CD14-positive monocyte (primary cell): ENCODE measurements around the gene EDC3. TPM values are rescaled to one million over a fixed set of nuclear protein-coding genes. Genes with fewer than 3 reads are reported as not detected.

Experiments
- DNase-seq, 3 donors: peaks; one replicate each; pipeline ENCODE4 v3.0.0-alpha.2; 2011 to 2022
- H2AFZ ChIP-seq: 2 replicates; pipeline ENCODE4 v1.6.0; 2012; ENCODE audit warnings: mild to moderate bottlenecking, low read depth, low read length, inconsistent platforms; ENCODE audit not compliant: insufficient read depth, poor library complexity, severe bottlenecking
- H3K27ac ChIP-seq, 2 donors: 1 replicate in 1 of 2; 2 replicates in 1 of 2; pipeline ENCODE4 v1.5.1; 2012 to 2013; ENCODE audit warnings: low read length in 2 of 2, control low read depth in 1 of 2, inconsistent platforms in 1 of 2, low read depth in 1 of 2, mild to moderate bottlenecking in 1 of 2
- H3K27me3 ChIP-seq, 2 donors: one replicate each; pipeline versions ENCODE4 v1.6.0 to v1.6.1; 2011 to 2013; ENCODE audit warnings: low read length in 2 of 2; ENCODE audit not compliant: control insufficient read depth in 2 of 2, insufficient read depth in 2 of 2
- H3K36me3 ChIP-seq, 2 donors: replicated peaks in 1 of 2; 1 replicate in 1 of 2; 2 replicates in 1 of 2; pipeline versions ENCODE4 v1.5.1 to v1.6.1; 2012 to 2013; ENCODE audit warnings: low read length in 2 of 2, control low read depth in 1 of 2, inconsistent platforms in 1 of 2, mild to moderate bottlenecking in 1 of 2; ENCODE audit not compliant: insufficient read depth in 2 of 2, control insufficient read depth in 1 of 2
- H3K4me1 ChIP-seq, 2 donors: 1 replicate in 1 of 2; 2 replicates in 1 of 2; pipeline versions ENCODE4 v1.5.1 to v1.6.1; 2012 to 2013; ENCODE audit warnings: low read length in 2 of 2, control low read depth in 1 of 2, inconsistent platforms in 1 of 2, mild to moderate bottlenecking in 1 of 2, moderate library complexity in 1 of 2; ENCODE audit not compliant: insufficient read depth in 2 of 2, control insufficient read depth in 1 of 2
- H3K4me2 ChIP-seq: replicated peaks from 2 replicates; pipeline ENCODE3; 2012; ENCODE audit warnings: low read length, moderate library complexity, mild to moderate bottlenecking; ENCODE audit not compliant: poor library complexity, severe bottlenecking; ENCODE audit errors: extremely low read depth
- H3K4me3 ChIP-seq, 3 experiments: fragments of 200-600 bp in 1 of 3; sonication (generic) in 1 of 3; replicated peaks in 1 of 3; 1 replicate in 2 of 3; 2 replicates in 1 of 3; pipeline ENCODE4 v1.5.1; 2011 to 2013; ENCODE audit warnings: low read length in 3 of 3, mild to moderate bottlenecking in 3 of 3, control low read depth in 2 of 3, low read depth in 2 of 3, inconsistent platforms in 1 of 3, moderate library complexity in 1 of 3
- H3K79me2 ChIP-seq: 2 replicates; pipeline ENCODE4 v1.6.0; 2012; ENCODE audit warnings: mild to moderate bottlenecking, control low read depth, inconsistent platforms, low read length, moderate library complexity; ENCODE audit not compliant: insufficient read depth
- H3K9ac ChIP-seq: 2 replicates; pipeline ENCODE4 v1.6.0; 2017; ENCODE audit warnings: low read length, mild to moderate bottlenecking; ENCODE audit not compliant: insufficient read depth, poor library complexity, severe bottlenecking
- H3K9me3 ChIP-seq, 2 donors: replicated peaks in 1 of 2; 1 replicate in 1 of 2; 2 replicates in 1 of 2; pipeline versions ENCODE4 v1.5.1 to v1.6.1; 2012 to 2013; ENCODE audit warnings: low read length in 2 of 2, control low read depth in 1 of 2; ENCODE audit not compliant: control insufficient read depth in 1 of 2, insufficient read depth in 1 of 2
- H4K20me1 ChIP-seq: 2 replicates; pipeline ENCODE4 v1.6.0; 2012; ENCODE audit warnings: mild to moderate bottlenecking, low read length, control low read depth, moderate library complexity; ENCODE audit not compliant: insufficient read depth
- H3K27ac Mint-ChIP-seq, 7 donors: one replicate each; pipeline ENCODE4 v1.8.0; 2020; ENCODE audit warnings: mild to moderate bottlenecking in 7 of 7, mixed read lengths in 7 of 7, moderate library complexity in 6 of 7, inconsistent platforms in 2 of 7
- H3K27me3 Mint-ChIP-seq, 3 donors: one replicate each; pipeline ENCODE4 v1.8.0; 2021 to 2022; ENCODE audit warnings: low read depth in 3 of 3, mild to moderate bottlenecking in 3 of 3, mixed read lengths in 3 of 3, moderate library complexity in 3 of 3, inconsistent platforms in 1 of 3
- H3K36me3 Mint-ChIP-seq, 2 donors: one replicate each; pipeline ENCODE4 v1.8.0; 2020; ENCODE audit warnings: mixed read lengths in 2 of 2, inconsistent platforms in 1 of 2, mild to moderate bottlenecking in 1 of 2
- H3K4me1 Mint-ChIP-seq: one replicate; pipeline ENCODE4 v1.8.0; 2020; ENCODE audit warnings: mild to moderate bottlenecking, mixed read lengths
- H3K4me3 Mint-ChIP-seq, 2 donors: one replicate each; pipeline ENCODE4 v1.8.0; 2020; ENCODE audit warnings: mild to moderate bottlenecking in 2 of 2, mixed read lengths in 2 of 2, moderate library complexity in 1 of 2
- H3K9me3 Mint-ChIP-seq, 7 donors: one replicate each; pipeline ENCODE4 v1.8.0; 2020 to 2022; ENCODE audit warnings: mixed read lengths in 7 of 7, mild to moderate bottlenecking in 6 of 7, moderate library complexity in 6 of 7, inconsistent platforms in 2 of 7
- WGBS: methylation state at CpG from one replicate; pipeline ENCODE4 v1.1.5; 2013; ENCODE audit warnings: missing lambda C conversion rate; ENCODE audit not compliant: insufficient coverage; 5-methylcytosine and 5-hydroxymethylcytosine counted together
- intact Hi-C, 2 donors: fragments of 100-400 bp; cut with micrococcal nuclease; formaldehyde crosslinking; loops; one replicate each; pipeline versions ENCODE4 v1.15.0 to v1.15.1; 2023
- polyA plus RNA-seq, 3 donors: library from polyadenylated mRNA; depleted of rRNA in 1 of 3; unstranded in 2 of 3; stranded (reverse) in 1 of 3; fragments of 300-500 nt in 2 of 3; fragments of >200 nt in 1 of 3; fragmentation: Illumina TruSeq in 2 of 3; gene quantifications; 1 replicate in 2 of 3; 2 replicates in 1 of 3; pipeline ENCODE4 v1.2.3, GENCODE V29; 2012 to 2021
- TF ChIP-seq, protein P1 (sequence below): fragments of 200-600 bp; IDR thresholded peaks from one replicate; pipeline ENCODE4 v1.8.0; 2022; ENCODE audit warnings: antibody characterized with exemption, mild to moderate bottlenecking

The EDC3 gene
- polyA plus RNA-seq, 3 donors: 10.0 to 14.9 (median 10.5) TPM

- Mint-ChIP-seq H3K4me1 (peaks cover 6% of the 10 kb centered on the region), H3K4me3 (no peak overlapping the region), H3K9me3 (no peaks in the 10 kb centered on the region), H3K27me3 (no peaks in the 10 kb centered on the region), H3K36me3 (peaks cover 54 to 65% of the 10 kb centered on the region in 2 donors), H3K27ac (peak overlapping the region in 1 of 7 donors; percentile 9)
- Histone ChIP-seq H4K20me1 (peaks cover 34% of the 10 kb centered on the region), H3K9ac (no peak overlapping the region), H3K79me2 (no peaks in the 10 kb centered on the region), H3K36me3 (peaks cover 24 to 79% of the 10 kb centered on the region in 2 donors), H3K27me3 (no peaks in the 10 kb centered on the region), H2AFZ (no peak overlapping the region), H3K4me2 (no peak overlapping the region), H3K27ac (no peak overlapping the region), H3K4me3 (no peak overlapping the region), H3K4me1 (peaks cover 0 to 5% of the 10 kb centered on the region in 2 donors), H3K9me3 (no peaks in the 10 kb centered on the region)
- TF ChIP-seq, protein P1, sequence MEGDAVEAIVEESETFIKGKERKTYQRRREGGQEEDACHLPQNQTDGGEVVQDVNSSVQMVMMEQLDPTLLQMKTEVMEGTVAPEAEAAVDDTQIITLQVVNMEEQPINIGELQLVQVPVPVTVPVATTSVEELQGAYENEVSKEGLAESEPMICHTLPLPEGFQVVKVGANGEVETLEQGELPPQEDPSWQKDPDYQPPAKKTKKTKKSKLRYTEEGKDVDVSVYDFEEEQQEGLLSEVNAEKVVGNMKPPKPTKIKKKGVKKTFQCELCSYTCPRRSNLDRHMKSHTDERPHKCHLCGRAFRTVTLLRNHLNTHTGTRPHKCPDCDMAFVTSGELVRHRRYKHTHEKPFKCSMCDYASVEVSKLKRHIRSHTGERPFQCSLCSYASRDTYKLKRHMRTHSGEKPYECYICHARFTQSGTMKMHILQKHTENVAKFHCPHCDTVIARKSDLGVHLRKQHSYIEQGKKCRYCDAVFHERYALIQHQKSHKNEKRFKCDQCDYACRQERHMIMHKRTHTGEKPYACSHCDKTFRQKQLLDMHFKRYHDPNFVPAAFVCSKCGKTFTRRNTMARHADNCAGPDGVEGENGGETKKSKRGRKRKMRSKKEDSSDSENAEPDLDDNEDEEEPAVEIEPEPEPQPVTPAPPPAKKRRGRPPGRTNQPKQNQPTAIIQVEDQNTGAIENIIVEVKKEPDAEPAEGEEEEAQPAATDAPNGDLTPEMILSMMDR: no peak
- intact Hi-C loops: no loop called here
- no peak for DNase-seq
These were observed 49.3 kb downstream of the EDC3 start for GRCh38 chr15:74646480-74646879.

DNA sequence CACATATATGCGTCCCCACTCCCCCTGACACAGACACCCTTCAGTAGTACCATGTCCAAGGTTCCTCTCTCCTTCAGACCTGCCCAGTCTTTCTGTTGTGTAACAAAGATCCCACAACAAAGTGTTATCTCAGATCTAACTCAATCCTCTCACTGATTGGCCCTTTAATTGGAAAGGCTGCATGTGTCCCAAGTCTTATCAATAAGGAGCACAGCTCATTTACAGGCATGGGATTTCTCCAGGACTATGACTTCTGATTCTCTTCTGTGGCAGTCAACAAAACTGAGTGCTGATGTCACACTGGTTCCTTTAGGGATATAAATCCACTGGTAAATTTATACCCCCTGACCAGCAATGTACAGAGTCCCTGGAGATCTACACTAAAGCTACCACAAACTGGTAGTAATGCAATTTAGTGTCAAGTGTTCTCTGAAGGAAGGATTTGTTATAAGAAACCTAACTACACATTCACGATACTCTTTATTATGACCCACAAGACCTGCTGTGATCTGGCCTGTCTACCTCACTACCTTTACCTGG is 52.1 kb downstream of the EDC3 start:
- Mint-ChIP-seq H3K4me1 (peaks cover 13% of the 10 kb centered on the region), H3K27ac (no peak overlapping the region), H3K27me3 (no peaks in the 10 kb centered on the region), H3K4me3 (no peak overlapping the region), H3K9me3 (no peaks in the 10 kb centered on the region), H3K36me3 (peaks cover 64 to 76% of the 10 kb centered on the region in 2 donors)
- TF ChIP-seq, protein P1: no peak
- WGBS: 100% methylated on average over 1 of the region's 2 CpGs
- H3K4me2 ChIP-seq: no peak overlapping the region
- DNase-seq: no peak
- peaks cover 44 to 87% of the 10 kb centered on the region in 2 donors for H3K36me3 ChIP-seq
- H3K27me3 ChIP-seq: no peaks in the 10 kb centered on the region
- H3K4me3 ChIP-seq: no peak overlapping the region
- H3K79me2 ChIP-seq: no peaks in the 10 kb centered on the region
- H3K4me1 ChIP-seq: peaks cover 0 to 5% of the 10 kb centered on the region in 2 donors
- no peaks in the 10 kb centered on the region for H3K9me3 ChIP-seq
- H3K27ac ChIP-seq: no peak overlapping the region
- no peak overlapping the region for H3K9ac ChIP-seq
- no peak overlapping the region for H2AFZ ChIP-seq
- H4K20me1 ChIP-seq: peaks cover 40% of the 10 kb centered on the region
- intact Hi-C loops: no loop called here
